ENCODE data around the gene STK10. TPM values are rescaled to one million over a fixed set of nuclear protein-coding genes. Genes with fewer than 3 reads are reported as not detected.

Gene STK10
- polyA plus RNA-seq, 1 of the 3 experiments (the other 2 are of a cell fraction) = 11.0 TPM

DNA sequence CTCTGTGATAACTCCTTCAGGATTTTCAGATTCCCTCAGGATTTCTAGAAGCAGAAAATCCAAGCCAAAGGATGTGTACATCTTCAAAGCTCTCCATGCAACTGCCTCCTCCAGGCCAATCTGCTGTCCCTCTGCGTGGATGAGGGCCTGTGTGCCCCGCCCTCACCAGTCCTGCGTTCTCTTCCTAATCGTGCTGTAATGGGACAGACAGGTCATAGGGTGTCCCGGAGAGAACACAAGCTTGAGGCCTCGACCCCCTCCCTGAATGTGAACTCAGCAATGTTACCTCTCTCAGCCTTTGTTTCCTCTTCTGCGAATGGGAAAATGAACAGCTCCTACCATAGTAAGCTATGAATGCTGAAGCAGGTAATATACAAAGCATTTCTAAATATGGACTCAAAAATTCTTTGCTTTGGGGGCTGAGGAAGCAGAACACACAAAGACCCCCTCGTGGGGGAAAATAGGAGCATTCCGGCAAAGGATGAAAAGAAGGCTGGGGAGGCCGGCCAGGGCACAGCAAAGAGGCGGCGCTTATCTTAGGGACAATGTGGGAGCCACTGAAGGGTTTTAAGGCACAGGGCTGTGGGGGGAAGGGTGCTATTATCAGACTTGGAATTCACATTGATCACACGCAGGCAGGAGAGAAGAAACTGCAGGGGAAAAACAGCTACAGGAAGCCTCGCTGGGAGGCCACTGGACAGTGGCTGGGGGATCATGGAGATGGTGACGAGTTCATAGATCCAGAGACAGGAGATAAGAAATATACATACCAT, 124.4 kb downstream of the STK10 start:
- Histone ChIP-seq H3K27ac (ENCODE audit: low read depth in 2 of 2, low read length in 1 of 2) (no peak overlapping the region), H3K4me2 (no peak overlapping the region), H3K27me3 (ENCODE audit: insufficient read depth) (no peaks in the 10 kb centered on the region), H3K9me2 (no peaks in the 10 kb centered on the region), H3K9me3 (no peaks in the 10 kb centered on the region), H3K36me3 (replicated peaks in 1 of 2; ENCODE audit: control insufficient read depth in 1 of 2, insufficient read depth in 2 of 2, low read length in 1 of 2) (peaks cover 17 to 25% of the 10 kb centered on the region in 2 experiments), H3K4me1 (ENCODE audit: control insufficient read depth in 1 of 2, insufficient read depth in 2 of 2, low read depth in 1 of 2, low read length in 1 of 2) (peaks cover 0 to 5% of the 10 kb centered on the region in 2 experiments; a peak in 1 of 4 replicates), H3K4me3 (ENCODE audit: low read depth in 2 of 2, low read length in 1 of 2) (no peak overlapping the region), H3K9ac (no peak overlapping the region), H3K79me2 (ENCODE audit: insufficient read depth) (no peaks in the 10 kb centered on the region), H4K20me1 (ENCODE audit: insufficient read depth) (no peaks in the 10 kb centered on the region), H2AFZ (ENCODE audit: low read depth) (no peak overlapping the region), H3F3A (replicated peaks; ENCODE audit: insufficient read depth) (no peaks in the 10 kb centered on the region)
- ChIA-PET POLR2A (no interaction called here), CTCF (interaction anchor here (1.0 to 1.4 kb wide), 3 partner anchors 23 to 230 kb away, joined by 3 to 5 read pairs (median 3); no protein-coding TSS in a partner anchor)
- 87% methylated on average over 15 of the region's 15 CpGs for WGBS (ENCODE audit: low lambda C conversion rate)
- no peak for DNase-seq
- TF ChIP-seq RXRA (IDR thresholded peaks at IDR 0.05; ENCODE audit: borderline replicate concordance, low read depth) (no peak), NFIC (IDR thresholded peaks at IDR 0.05; ENCODE audit: borderline replicate concordance) (no peak), EP300 (IDR thresholded peaks at IDR 0.05; ENCODE audit: borderline replicate concordance in 1 of 2, low read depth in 1 of 2, low read length in 1 of 2) (no peak), RFX5 (IDR thresholded peaks at IDR 0.05; ENCODE audit: low read length) (no peak), RAD21 (IDR thresholded peaks at IDR 0.05; ENCODE audit: low read length) (no peak), CHD2 (IDR thresholded peaks at IDR 0.05; ENCODE audit: low read length, partially characterized antibody) (no peak), CTCF (IDR thresholded peaks at IDR 0.05) (no peak), SIN3A (IDR thresholded peaks at IDR 0.05; ENCODE audit: borderline replicate concordance, low read depth, low read length) (no peak), NRF1 (IDR thresholded peaks at IDR 0.05; ENCODE audit: low read depth, low read length) (no peak), POLR2AphosphoS5 (IDR thresholded peaks at IDR 0.05; ENCODE audit: low read depth, low read length) (no peak), TEAD4 (IDR thresholded peaks at IDR 0.05; ENCODE audit: borderline replicate concordance, insufficient read depth) (no peak), SMC3 (IDR thresholded peaks at IDR 0.05; ENCODE audit: low read depth, low read length) (no peak), GATA2 (CRISPR knock-in tag; IDR thresholded peaks at IDR 0.05) (no peak)
- TF ChIP-seq, protein P1, sequence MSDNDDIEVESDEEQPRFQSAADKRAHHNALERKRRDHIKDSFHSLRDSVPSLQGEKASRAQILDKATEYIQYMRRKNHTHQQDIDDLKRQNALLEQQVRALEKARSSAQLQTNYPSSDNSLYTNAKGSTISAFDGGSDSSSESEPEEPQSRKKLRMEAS (IDR thresholded peaks at IDR 0.05; ENCODE audit: low read depth) = no peak
- TF ChIP-seq, protein P2, sequence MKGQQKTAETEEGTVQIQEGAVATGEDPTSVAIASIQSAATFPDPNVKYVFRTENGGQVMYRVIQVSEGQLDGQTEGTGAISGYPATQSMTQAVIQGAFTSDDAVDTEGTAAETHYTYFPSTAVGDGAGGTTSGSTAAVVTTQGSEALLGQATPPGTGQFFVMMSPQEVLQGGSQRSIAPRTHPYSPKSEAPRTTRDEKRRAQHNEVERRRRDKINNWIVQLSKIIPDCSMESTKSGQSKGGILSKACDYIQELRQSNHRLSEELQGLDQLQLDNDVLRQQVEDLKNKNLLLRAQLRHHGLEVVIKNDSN (IDR thresholded peaks at IDR 0.05; ENCODE audit: borderline replicate concordance, low read depth) = no peak
